ENCODE results near the gene MAP4K3.

DNA sequence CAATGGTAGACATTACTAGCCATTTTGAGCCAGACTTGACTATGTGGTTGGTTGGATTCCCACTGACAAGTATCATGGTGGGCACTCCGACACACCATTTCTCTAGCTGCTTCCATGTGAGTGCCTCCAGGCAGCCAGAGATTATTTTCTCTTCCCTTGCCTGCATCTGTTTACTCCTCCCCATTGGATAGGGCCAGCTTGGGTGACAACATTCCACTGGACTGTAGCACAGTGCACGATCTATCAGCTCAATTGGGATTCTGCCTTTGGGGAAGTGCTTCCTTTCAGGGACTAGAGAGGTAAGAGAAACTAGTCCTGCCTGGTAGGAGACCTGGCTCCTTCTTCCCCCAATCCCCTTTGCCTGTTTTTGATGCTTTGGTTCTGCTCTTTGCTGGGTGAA, 49.0 kb upstream of the MAP4K3 start:
- TF ChIP-seq TAF1 (IDR thresholded peaks at IDR 0.05; ENCODE audit: borderline replicate concordance, insufficient read depth, low read length) (no peak), POLR2AphosphoS5 (IDR thresholded peaks at IDR 0.05; ENCODE audit: low read depth, low read length) (no peak), SIN3A (IDR thresholded peaks at IDR 0.05; ENCODE audit: borderline replicate concordance, insufficient read depth, low read length) (no peak), FOXP2 (optimal IDR thresholded peaks at IDR 0.05; ENCODE audit: borderline replicate concordance, extremely low read depth, extremely low read length, insufficient read depth) (no peak)
- TF ChIP-seq, protein P1, sequence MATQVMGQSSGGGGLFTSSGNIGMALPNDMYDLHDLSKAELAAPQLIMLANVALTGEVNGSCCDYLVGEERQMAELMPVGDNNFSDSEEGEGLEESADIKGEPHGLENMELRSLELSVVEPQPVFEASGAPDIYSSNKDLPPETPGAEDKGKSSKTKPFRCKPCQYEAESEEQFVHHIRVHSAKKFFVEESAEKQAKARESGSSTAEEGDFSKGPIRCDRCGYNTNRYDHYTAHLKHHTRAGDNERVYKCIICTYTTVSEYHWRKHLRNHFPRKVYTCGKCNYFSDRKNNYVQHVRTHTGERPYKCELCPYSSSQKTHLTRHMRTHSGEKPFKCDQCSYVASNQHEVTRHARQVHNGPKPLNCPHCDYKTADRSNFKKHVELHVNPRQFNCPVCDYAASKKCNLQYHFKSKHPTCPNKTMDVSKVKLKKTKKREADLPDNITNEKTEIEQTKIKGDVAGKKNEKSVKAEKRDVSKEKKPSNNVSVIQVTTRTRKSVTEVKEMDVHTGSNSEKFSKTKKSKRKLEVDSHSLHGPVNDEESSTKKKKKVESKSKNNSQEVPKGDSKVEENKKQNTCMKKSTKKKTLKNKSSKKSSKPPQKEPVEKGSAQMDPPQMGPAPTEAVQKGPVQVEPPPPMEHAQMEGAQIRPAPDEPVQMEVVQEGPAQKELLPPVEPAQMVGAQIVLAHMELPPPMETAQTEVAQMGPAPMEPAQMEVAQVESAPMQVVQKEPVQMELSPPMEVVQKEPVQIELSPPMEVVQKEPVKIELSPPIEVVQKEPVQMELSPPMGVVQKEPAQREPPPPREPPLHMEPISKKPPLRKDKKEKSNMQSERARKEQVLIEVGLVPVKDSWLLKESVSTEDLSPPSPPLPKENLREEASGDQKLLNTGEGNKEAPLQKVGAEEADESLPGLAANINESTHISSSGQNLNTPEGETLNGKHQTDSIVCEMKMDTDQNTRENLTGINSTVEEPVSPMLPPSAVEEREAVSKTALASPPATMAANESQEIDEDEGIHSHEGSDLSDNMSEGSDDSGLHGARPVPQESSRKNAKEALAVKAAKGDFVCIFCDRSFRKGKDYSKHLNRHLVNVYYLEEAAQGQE (IDR thresholded peaks at IDR 0.05; ENCODE audit: insufficient read depth in 1 of 2, low read depth in 2 of 2, low read length in 2 of 2): no peak
